K562 (cell line): ENCODE data around the gene BRD3.
"Not testable (repeated sequence)": the region's sequence is repeated elsewhere in the genome, so short reads cannot be mapped to it uniquely, and the experiment has no call there.

Experiments used
- CTCF ChIP-seq, 3 experiments: IDR thresholded peaks in 2 of 3; conservative IDR thresholded peaks in 1 of 3; 2 replicates each; pipeline ENCODE4 v1.5.1; 2011 to 2012; ENCODE audit warnings: low read length in 3 of 3, mild to moderate bottlenecking in 3 of 3, control low read depth in 2 of 3, improper control_type of control experiment in 1 of 3, inconsistent platforms in 1 of 3, low read depth in 1 of 3, mixed read lengths in 1 of 3, moderate library complexity in 1 of 3; ENCODE audit not compliant: insufficient read depth in 2 of 3
- NCOA2 ChIP-seq, 2 experiments: fragments of 450-650 bp; IDR thresholded peaks; 2 replicates each; pipeline ENCODE4 v1.6.1; 2018; ENCODE audit warnings: mild to moderate bottlenecking in 2 of 2, moderate library complexity in 1 of 2; ENCODE audit not compliant: partially characterized antibody in 2 of 2
- NFATC3 ChIP-seq: fragments of 450-650 bp; IDR thresholded peaks from 2 replicates; pipeline ENCODE4 v1.6.1; 2017; ENCODE audit warnings: mild to moderate bottlenecking
- POLR2AphosphoS5 ChIP-seq: IDR thresholded peaks from 2 replicates; pipeline ENCODE4 v1.6.1; 2011; ENCODE audit warnings: mild to moderate bottlenecking, low read depth, low read length, moderate library complexity; ENCODE audit not compliant: control insufficient read depth, insufficient read depth
- TARDBP ChIP-seq: fragments of 450-650 bp; IDR thresholded peaks from 2 replicates; pipeline ENCODE4 v1.6.1; 2016
- USF2 ChIP-seq: sonication (generic); formaldehyde crosslinking; IDR thresholded peaks from 2 replicates; pipeline ENCODE4 v1.5.0; 2020; ENCODE audit warnings: missing genetic modification reagents
- ZBTB11 ChIP-seq, 3 experiments: fragments of 200-800 bp in 1 of 3; fragments of 250-450 bp in 1 of 3; fragments of 450-650 bp in 1 of 3; sonication (Bioruptor Pico) in 1 of 3; sonication (Bioruptor generic) in 1 of 3; formaldehyde crosslinking in 1 of 3; IDR thresholded peaks; 2 replicates each; pipeline versions ENCODE4 v1.6.1 to v1.8.0; 2016 to 2022; ENCODE audit warnings: mild to moderate bottlenecking in 2 of 3, missing genetic modification characterization in 2 of 3, missing compliant biosample characterization in 1 of 3, moderate library complexity in 1 of 3
- ZNF124 ChIP-seq: sonication (generic); formaldehyde crosslinking; IDR thresholded peaks from 2 replicates; pipeline ENCODE4 v1.8.1; 2022; ENCODE audit warnings: missing genetic modification reagents
- ZNF253 ChIP-seq: fragments of 250-450 bp; sonication (Bioruptor Pico); conservative IDR thresholded peaks from 2 replicates; pipeline ENCODE4 v1.6.1; 2021; ENCODE audit warnings: mild to moderate bottlenecking

- TF ChIP-seq ZNF124; NFATC3; ZBTB11 (CRISPR knock-in tag; IDR thresholded peaks at IDR 0.05); NCOA2 (IDR thresholded peaks at IDR 0.05; ENCODE audit: partially characterized antibody in 2 of 2); TARDBP; POLR2AphosphoS5; CTCF (IDR thresholded peaks at IDR 0.05 in 2 of 3, conservative IDR thresholded peaks at IDR 0.05 in 1 of 3; ENCODE audit: insufficient read depth in 2 of 3, low read depth in 1 of 3, low read length in 3 of 3); USF2 (CRISPR knock-in tag); ZNF253 (CRISPR knock-in tag): not testable (repeated sequence)
These were observed 7.9 kb upstream of the BRD3 start for GRCh38 chr9:134075689-134076088.
